ENCODE data around the gene TCF7L2. TPM values are rescaled to one million over a fixed set of nuclear protein-coding genes. Genes with fewer than 3 reads are reported as not detected.
"Not testable (repeated sequence)": the region's sequence is repeated elsewhere in the genome, so short reads cannot be mapped to it uniquely, and the experiment has no call there.

TCF7L2 gene
- total RNA-seq, 2 donors from 2014 or later: 15.7 to 16.3 TPM

GRCh38 chr10:113093188-113094113, 143.4 kb downstream of the TCF7L2 start:
- ATAC-seq (no peak), DNase-seq (no peak)
- intact Hi-C loops (cut with DNase I): no loop called here

GRCh38 chr10:113094114-113094486, 144.1 kb downstream of the TCF7L2 start:
- no peak for DNase-seq
- ATAC-seq: no peak
- intact Hi-C loops (cut with DNase I): no loop called here

GRCh38 chr10:113095419-113096127, 145.5 kb downstream of the TCF7L2 start:
- no peak for DNase-seq
- intact Hi-C loops (cut with DNase I): no loop called here
- ATAC-seq: no peak

GRCh38 chr10:113096128-113096996, 146.3 kb downstream of the TCF7L2 start:
- peak; percentile 65 to 81 for ATAC-seq
- intact Hi-C loops (cut with DNase I): no loop called here
- DNase-seq: no peak

- intact Hi-C loops (cut with DNase I): no loop called here
- ATAC-seq: no peak
- DNase-seq: no peak
Measured at GRCh38 chr10:113097036-113097435, 147.0 kb downstream of the TCF7L2 start.

GRCh38 chr10:113099431-113100183, 149.6 kb downstream of the TCF7L2 start:
- DNase-seq (no peak), ATAC-seq (no peak)
- intact Hi-C loops (cut with DNase I): no loop called here

- intact Hi-C loops (cut with DNase I): no loop called here
- no peak for ATAC-seq
- no peak for DNase-seq
Measured at GRCh38 chr10:113100281-113100680, 150.2 kb downstream of the TCF7L2 start.

GRCh38 chr10:113103131-113103840, 153.2 kb downstream of the TCF7L2 start:
- intact Hi-C loops (cut with DNase I): no loop called here
- DNase-seq: no peak
- no peak for ATAC-seq

GRCh38 chr10:113104047-113104446, 154.0 kb downstream of the TCF7L2 start:
- no peak for ATAC-seq

GRCh38 chr10:113108194-113108835, 158.3 kb downstream of the TCF7L2 start:
- no peak for ATAC-seq
- DNase-seq: no peak
- intact Hi-C loops (cut with DNase I): no loop called here

More at GRCh38 chr10:113104047-113104446, 154.0 kb downstream of the TCF7L2 start:
- intact Hi-C loops (cut with DNase I): no loop called here
- no peak for DNase-seq

- no peak for DNase-seq
- intact Hi-C loops (cut with DNase I): no loop called here
- ATAC-seq: no peak
Measured at GRCh38 chr10:113108948-113109347, 158.9 kb downstream of the TCF7L2 start.

GRCh38 chr10:113109482-113109881, 159.4 kb downstream of the TCF7L2 start:
- intact Hi-C loops (cut with DNase I); ATAC-seq; DNase-seq: not testable (repeated sequence)

GRCh38 chr10:113111260-113111659, 161.2 kb downstream of the TCF7L2 start:
- DNase-seq (no peak), ATAC-seq (no peak)
- intact Hi-C loops (cut with DNase I): no loop called here

GRCh38 chr10:113111900-113112853, 162.1 kb downstream of the TCF7L2 start:
- ATAC-seq (peak; percentile 75 to 86), DNase-seq (peak; percentile 57)
- intact Hi-C loops (cut with DNase I): no loop called here

- intact Hi-C loops (cut with DNase I): no loop called here
- ATAC-seq: peak in 1 of 2 donors; percentile 25
- DNase-seq: no peak
Measured at GRCh38 chr10:113113241-113113640, 163.2 kb downstream of the TCF7L2 start.

GRCh38 chr10:113113918-113114317, 163.9 kb downstream of the TCF7L2 start:
- ATAC-seq: no peak
- intact Hi-C loops (cut with DNase I): no loop called here
- no peak for DNase-seq
